MM.1S (cell line): Measurements from ENCODE around the gene TMC1.
"Not testable (repeated sequence)": the region's sequence is repeated elsewhere in the genome, so short reads cannot be mapped to it uniquely, and the experiment has no call there.

Source experiments
- DNase-seq: peaks from one replicate; pipeline ENCODE4 v3.0.0-alpha.2; 2015
- H2AFZ ChIP-seq: fragments of 300-600 bp; sonication (generic); 2 replicates; pipeline ENCODE4 v1.6.0; 2016; ENCODE audit warnings: antibody characterized with exemption, low read length
- H3F3A ChIP-seq: fragments of 300-600 bp; sonication (generic); 2 replicates; pipeline ENCODE4 v1.6.1; 2016; ENCODE audit warnings: mild to moderate bottlenecking, antibody characterized with exemption, low read length, moderate library complexity, mixed read lengths; ENCODE audit not compliant: insufficient read depth
- H3K27ac ChIP-seq: fragments of 300-600 bp; sonication (generic); 2 replicates; pipeline ENCODE4 v1.5.1; 2016; ENCODE audit warnings: mild to moderate bottlenecking, low read length
- H3K27me3 ChIP-seq: fragments of 300-600 bp; sonication (generic); replicated peaks from 2 replicates; pipeline ENCODE4 v1.6.0; 2016; ENCODE audit warnings: low read length; ENCODE audit not compliant: insufficient read depth
- H3K36me3 ChIP-seq: fragments of 300-600 bp; sonication (generic); replicated peaks from 2 replicates; pipeline ENCODE4 v1.6.1; 2016; ENCODE audit warnings: mild to moderate bottlenecking, low read length, mixed read lengths; ENCODE audit not compliant: insufficient read depth
- H3K4me1 ChIP-seq: fragments of 300-600 bp; sonication (generic); 2 replicates; pipeline ENCODE4 v1.6.1; 2016; ENCODE audit warnings: low read length, mixed read lengths
- H3K4me2 ChIP-seq: fragments of 300-600 bp; sonication (generic); 2 replicates; pipeline ENCODE4 v1.6.0; 2016; ENCODE audit warnings: low read depth, low read length
- H3K4me3 ChIP-seq: fragments of 300-600 bp; sonication (generic); 2 replicates; pipeline ENCODE4 v1.5.1; 2016; ENCODE audit warnings: low read length, mixed read lengths
- H3K79me2 ChIP-seq: fragments of 300-600 bp; sonication (generic); 2 replicates; pipeline ENCODE4 v1.6.1; 2016; ENCODE audit warnings: mixed run types, low read length, mixed read lengths
- H3K9ac ChIP-seq: fragments of 300-600 bp; sonication (generic); 2 replicates; pipeline ENCODE4 v1.6.1; 2016; ENCODE audit warnings: low read length, mixed read lengths
- H3K9me2 ChIP-seq: fragments of 300-600 bp; sonication (generic); replicated peaks from 2 replicates; pipeline ENCODE4 v1.6.1; 2016; ENCODE audit warnings: mild to moderate bottlenecking, low read length, mixed read lengths; ENCODE audit not compliant: insufficient read depth
- H3K9me3 ChIP-seq: fragments of 300-600 bp; sonication (generic); replicated peaks from 2 replicates; pipeline ENCODE4 v1.6.1; 2016; ENCODE audit warnings: mild to moderate bottlenecking, low read length, mixed read lengths; ENCODE audit not compliant: insufficient read depth
- H4K20me1 ChIP-seq: fragments of 300-600 bp; sonication (generic); 2 replicates; pipeline ENCODE4 v1.6.1; 2016; ENCODE audit warnings: mild to moderate bottlenecking, low read length, moderate library complexity, mixed read lengths; ENCODE audit not compliant: insufficient read depth
- CTCF ChIP-seq: fragments of 300-600 bp; sonication (generic); IDR thresholded peaks from 2 replicates; pipeline ENCODE4 v1.5.1; 2016; ENCODE audit warnings: antibody characterized with exemption, low read length, mixed read lengths
- EZH2 ChIP-seq: fragments of 300-600 bp; sonication (generic); optimal IDR thresholded peaks from 2 replicates; pipeline ENCODE3; 2017; ENCODE audit warnings: low read depth, mild to moderate bottlenecking, antibody characterized with exemption, low read length, mixed read lengths
- EZH2phosphoT487 ChIP-seq: fragments of 300-600 bp; sonication (generic); IDR thresholded peaks from 2 replicates; pipeline ENCODE4 v1.6.1; 2018; ENCODE audit warnings: antibody characterized with exemption, low read length

The TMC1 gene

GRCh38 chr9:72480921-72481320 lies 40.5 kb upstream of the TMC1 start:
- Histone ChIP-seq H3K4me2 (no peak overlapping the region), H3K9me3 (no peaks in the 10 kb centered on the region), H3K36me3 (no peaks in the 10 kb centered on the region), H3K4me1 (no peaks in the 10 kb centered on the region), H3K4me3 (no peak overlapping the region), H3K9ac (no peak overlapping the region), H3K27me3 (no peaks in the 10 kb centered on the region), H3K9me2 (no peaks in the 10 kb centered on the region), H4K20me1 (no peaks in the 10 kb centered on the region), H3K27ac (no peak overlapping the region), H3K79me2 (no peaks in the 10 kb centered on the region), H3F3A (no peaks in the 10 kb centered on the region), H2AFZ (no peak overlapping the region)
- no peak for DNase-seq
- TF ChIP-seq CTCF (no peak), EZH2 (no peak), EZH2phosphoT487 (no peak)

GRCh38 chr9:72485821-72486593 lies 35.4 kb upstream of the TMC1 start:
- H3F3A ChIP-seq, result no peaks in the 10 kb centered on the region
- H3K4me2 ChIP-seq, result no peak overlapping the region
- no peaks in the 10 kb centered on the region for H4K20me1 ChIP-seq
- H3K36me3 ChIP-seq, result no peaks in the 10 kb centered on the region
- no peak for DNase-seq
- H3K9me2 ChIP-seq, result no peaks in the 10 kb centered on the region
- H2AFZ ChIP-seq, result no peak overlapping the region
- TF ChIP-seq EZH2 (no peak), EZH2phosphoT487 (no peak), CTCF (no peak)
- no peaks in the 10 kb centered on the region for H3K9me3 ChIP-seq
- no peak overlapping the region for H3K4me3 ChIP-seq
- no peaks in the 10 kb centered on the region for H3K27me3 ChIP-seq
- no peak overlapping the region for H3K27ac ChIP-seq
- no peaks in the 10 kb centered on the region for H3K4me1 ChIP-seq
- no peaks in the 10 kb centered on the region for H3K79me2 ChIP-seq
- no peak overlapping the region for H3K9ac ChIP-seq

GRCh38 chr9:72486594-72486955 lies 34.8 kb upstream of the TMC1 start:
- H3K4me3 ChIP-seq, result no peak overlapping the region
- no peak overlapping the region for H3K4me2 ChIP-seq
- H3K9ac ChIP-seq, result no peak overlapping the region
- DNase-seq, result no peak
- no peaks in the 10 kb centered on the region for H3K9me2 ChIP-seq
- H3K36me3 ChIP-seq, result no peaks in the 10 kb centered on the region
- no peak for TF ChIP-seq EZH2phosphoT487
- TF ChIP-seq EZH2, result no peak
- TF ChIP-seq CTCF, result no peak
- H3K4me1 ChIP-seq, result no peaks in the 10 kb centered on the region
- no peaks in the 10 kb centered on the region for H3K9me3 ChIP-seq
- no peaks in the 10 kb centered on the region for H3F3A ChIP-seq
- H3K27ac ChIP-seq, result no peak overlapping the region
- H4K20me1 ChIP-seq, result no peaks in the 10 kb centered on the region
- H3K27me3 ChIP-seq, result no peaks in the 10 kb centered on the region
- H2AFZ ChIP-seq, result no peak overlapping the region
- H3K79me2 ChIP-seq, result no peaks in the 10 kb centered on the region

- not testable (repeated sequence) for H3K9me3 ChIP-seq, H3K9ac ChIP-seq, H3K4me3 ChIP-seq, H3F3A ChIP-seq, H4K20me1 ChIP-seq, H3K4me1 ChIP-seq, H3K9me2 ChIP-seq, H2AFZ ChIP-seq, H3K79me2 ChIP-seq, H3K4me2 ChIP-seq, H3K27ac ChIP-seq, DNase-seq, H3K36me3 ChIP-seq, H3K27me3 ChIP-seq
These were observed 33.7 kb upstream of the TMC1 start for GRCh38 chr9:72487665-72488064.
